Esophagus muscularis mucosa (tissue), 4 donors: ENCODE data around the gene SCAND1. TPM values are rescaled to one million over a fixed set of nuclear protein-coding genes. Genes with fewer than 3 reads are reported as not detected.

Experiments
- DNase-seq: peaks from one replicate; pipeline ENCODE4 v3.0.0-alpha.2; 2017; ENCODE audit errors: extremely low spot score
- H3K27ac ChIP-seq, 4 donors: fragments of 200-600 bp; sonication (generic); replicated peaks in 1 of 4; 1 replicate in 3 of 4; 2 replicates in 1 of 4; pipeline ENCODE4 v1.5.1; 2016 to 2019; ENCODE audit warnings: mild to moderate bottlenecking in 1 of 4
- H3K27me3 ChIP-seq, 4 donors: fragments of 200-600 bp; sonication (generic); one replicate each; pipeline versions ENCODE4 v1.5.1 to v1.6.0; 2016 to 2019
- H3K36me3 ChIP-seq, 4 donors: fragments of 200-600 bp; sonication (generic); one replicate each; pipeline ENCODE4 v1.5.1; 2016 to 2019
- H3K4me1 ChIP-seq, 4 donors: fragments of 200-600 bp; sonication (generic); one replicate each; pipeline ENCODE4 v1.5.1; 2016 to 2019
- H3K4me3 ChIP-seq, 4 donors: fragments of 200-600 bp; sonication (generic); 1 replicate in 2 of 4; 2 replicates in 2 of 4; pipeline ENCODE4 v1.5.1; 2016 to 2019; ENCODE audit warnings: mild to moderate bottlenecking in 4 of 4, moderate library complexity in 1 of 4
- H3K9me3 ChIP-seq, 4 donors: fragments of 200-600 bp; sonication (generic); 1 replicate in 3 of 4; 2 replicates in 1 of 4; pipeline ENCODE4 v1.5.1; 2016 to 2019
- EP300 ChIP-seq: sonication (generic); formaldehyde crosslinking; IDR thresholded peaks from one replicate; pipeline ENCODE4 v1.6.1; 2017; ENCODE audit warnings: antibody characterized with exemption
- POLR2A ChIP-seq: fragments of 450-650 bp; IDR thresholded peaks from one replicate; pipeline ENCODE4 v1.6.1; 2017; ENCODE audit warnings: antibody characterized with exemption, moderate library complexity, mild to moderate bottlenecking, low read depth
- POLR2AphosphoS5 ChIP-seq, 2 donors: sonication (generic); formaldehyde crosslinking; IDR thresholded peaks; one replicate each; pipeline ENCODE4 v1.6.1; 2017; ENCODE audit warnings: antibody characterized with exemption in 2 of 2
- WGBS: methylation state at CpG from one replicate; pipeline ENCODE4 v1.1.5; 2018; 5-methylcytosine and 5-hydroxymethylcytosine counted together
- intact Hi-C: fragments of 100-400 bp; cut with DNase I; formaldehyde crosslinking; loops from one replicate; pipeline ENCODE4 v1.15.1; 2023
- total RNA-seq, 4 donors: library from RNA; depleted of rRNA; stranded (reverse); fragments of >200 nt; gene quantifications; one replicate each; pipeline versions ENCODE4 v1.1.0 to v1.2.1, GENCODE V29; 2016
- TF ChIP-seq, protein P1 (sequence below), 3 experiments: fragments of 200-600 bp in 2 of 3; fragments of 450-650 bp in 1 of 3; sonication (generic) in 2 of 3; IDR thresholded peaks; one replicate each; pipeline ENCODE4 v1.5.1; 2017 to 2019; ENCODE audit warnings: antibody characterized with exemption in 3 of 3, mild to moderate bottlenecking in 2 of 3, moderate library complexity in 1 of 3

The SCAND1 gene
- total RNA-seq, 4 donors from 2014 or later = 79.7 to 138 (median 94.2) TPM

DNA sequence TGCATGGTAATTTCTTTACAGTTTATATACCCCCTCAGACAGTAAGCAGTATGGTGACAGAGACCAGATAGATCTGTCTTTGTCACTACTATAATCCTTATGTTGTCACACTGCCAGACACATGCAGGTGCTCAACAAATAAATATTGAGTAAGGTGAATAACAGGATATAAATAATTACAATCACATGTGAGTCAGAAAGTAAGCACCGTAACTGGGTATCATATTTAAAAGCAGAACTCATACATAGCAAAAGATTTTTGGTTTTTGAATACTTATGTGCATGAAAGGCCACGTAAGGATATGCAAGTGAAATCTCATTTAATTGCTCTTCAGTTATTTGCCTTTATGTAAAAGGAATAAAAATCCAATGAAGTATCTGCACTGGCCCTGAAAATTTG, 31.5 kb upstream of the SCAND1 start:
- intact Hi-C loops = no loop called here
- no peaks in the 10 kb centered on the region for H3K9me3 ChIP-seq
- no peaks in the 10 kb centered on the region for H3K36me3 ChIP-seq
- no peak for DNase-seq
- H3K27ac ChIP-seq = no peak overlapping the region
- TF ChIP-seq EP300 (no peak), POLR2AphosphoS5 (IDR thresholded peaks at IDR 0.05) (no peak), POLR2A (no peak)
- TF ChIP-seq, protein P1, sequence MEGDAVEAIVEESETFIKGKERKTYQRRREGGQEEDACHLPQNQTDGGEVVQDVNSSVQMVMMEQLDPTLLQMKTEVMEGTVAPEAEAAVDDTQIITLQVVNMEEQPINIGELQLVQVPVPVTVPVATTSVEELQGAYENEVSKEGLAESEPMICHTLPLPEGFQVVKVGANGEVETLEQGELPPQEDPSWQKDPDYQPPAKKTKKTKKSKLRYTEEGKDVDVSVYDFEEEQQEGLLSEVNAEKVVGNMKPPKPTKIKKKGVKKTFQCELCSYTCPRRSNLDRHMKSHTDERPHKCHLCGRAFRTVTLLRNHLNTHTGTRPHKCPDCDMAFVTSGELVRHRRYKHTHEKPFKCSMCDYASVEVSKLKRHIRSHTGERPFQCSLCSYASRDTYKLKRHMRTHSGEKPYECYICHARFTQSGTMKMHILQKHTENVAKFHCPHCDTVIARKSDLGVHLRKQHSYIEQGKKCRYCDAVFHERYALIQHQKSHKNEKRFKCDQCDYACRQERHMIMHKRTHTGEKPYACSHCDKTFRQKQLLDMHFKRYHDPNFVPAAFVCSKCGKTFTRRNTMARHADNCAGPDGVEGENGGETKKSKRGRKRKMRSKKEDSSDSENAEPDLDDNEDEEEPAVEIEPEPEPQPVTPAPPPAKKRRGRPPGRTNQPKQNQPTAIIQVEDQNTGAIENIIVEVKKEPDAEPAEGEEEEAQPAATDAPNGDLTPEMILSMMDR (IDR thresholded peaks at IDR 0.05) = no peak
- no peak overlapping the region for H3K4me3 ChIP-seq
- WGBS = 83% methylated on average over 2 of the region's 2 CpGs
- H3K27me3 ChIP-seq = no peaks in the 10 kb centered on the region
- no peaks in the 10 kb centered on the region for H3K4me1 ChIP-seq

- Histone ChIP-seq H3K9me3 (no peaks in the 10 kb centered on the region), H3K4me1 (no peaks in the 10 kb centered on the region), H3K36me3 (no peaks in the 10 kb centered on the region), H3K27me3 (no peaks in the 10 kb centered on the region), H3K4me3 (no peak overlapping the region), H3K27ac (no peak overlapping the region)
- no peak for DNase-seq
- intact Hi-C loops = no loop called here
- TF ChIP-seq POLR2AphosphoS5 (IDR thresholded peaks at IDR 0.05) (no peak), POLR2A (no peak), EP300 (no peak)
- TF ChIP-seq, protein P1 (IDR thresholded peaks at IDR 0.05) = no peak
- 77% methylated on average over 6 of the region's 6 CpGs for WGBS
Measured at GRCh38 chr20:35984382-35984781, 30.1 kb upstream of the SCAND1 start.

DNA sequence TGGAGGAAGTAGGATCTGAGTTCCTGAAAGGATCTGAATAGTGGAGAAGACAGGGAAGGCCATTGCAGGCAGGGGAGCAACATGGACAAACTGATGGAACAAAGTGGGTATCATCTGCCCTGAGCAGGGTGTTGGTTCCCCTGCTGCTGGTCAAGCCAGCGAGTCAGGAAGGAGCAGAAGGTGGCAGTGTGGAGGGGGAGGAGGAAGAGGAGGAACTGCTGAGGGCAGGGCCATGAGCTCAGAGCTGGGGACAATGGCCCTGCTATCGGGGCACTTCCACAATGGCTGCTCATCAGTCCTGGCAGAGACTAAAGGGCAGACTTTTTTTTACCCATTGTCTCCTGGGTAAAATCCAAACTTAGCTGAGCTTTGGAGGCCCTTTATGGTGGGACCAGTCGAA, 27.7 kb upstream of the SCAND1 start:
- intact Hi-C loops = no loop called here
- H3K4me3 ChIP-seq = no peak overlapping the region
- no peaks in the 10 kb centered on the region for H3K36me3 ChIP-seq
- no peak for DNase-seq
- H3K9me3 ChIP-seq = no peaks in the 10 kb centered on the region
- no peaks in the 10 kb centered on the region for H3K27me3 ChIP-seq
- no peaks in the 10 kb centered on the region for H3K4me1 ChIP-seq
- TF ChIP-seq EP300 (no peak), POLR2A (no peak), POLR2AphosphoS5 (IDR thresholded peaks at IDR 0.05) (no peak)
- TF ChIP-seq, protein P1 (IDR thresholded peaks at IDR 0.05) = no peak
- no peak overlapping the region for H3K27ac ChIP-seq
- 68% methylated on average over 3 of the region's 3 CpGs for WGBS

GRCh38 chr20:35979544-35979943, 25.2 kb upstream of the SCAND1 start:
- H3K4me3 ChIP-seq = no peak overlapping the region
- no peaks in the 10 kb centered on the region for H3K9me3 ChIP-seq
- no peak for TF ChIP-seq EP300
- TF ChIP-seq, protein P1 (IDR thresholded peaks at IDR 0.05) = no peak
- no peak for TF ChIP-seq POLR2A
- no peak for TF ChIP-seq POLR2AphosphoS5 (IDR thresholded peaks at IDR 0.05)
- H3K4me1 ChIP-seq = no peaks in the 10 kb centered on the region
- H3K27me3 ChIP-seq = no peaks in the 10 kb centered on the region
- H3K36me3 ChIP-seq = no peaks in the 10 kb centered on the region
- DNase-seq = no peak
- WGBS = 68% methylated on average over 5 of the region's 5 CpGs
- H3K27ac ChIP-seq = no peak overlapping the region
- intact Hi-C loops = no loop called here

DNA sequence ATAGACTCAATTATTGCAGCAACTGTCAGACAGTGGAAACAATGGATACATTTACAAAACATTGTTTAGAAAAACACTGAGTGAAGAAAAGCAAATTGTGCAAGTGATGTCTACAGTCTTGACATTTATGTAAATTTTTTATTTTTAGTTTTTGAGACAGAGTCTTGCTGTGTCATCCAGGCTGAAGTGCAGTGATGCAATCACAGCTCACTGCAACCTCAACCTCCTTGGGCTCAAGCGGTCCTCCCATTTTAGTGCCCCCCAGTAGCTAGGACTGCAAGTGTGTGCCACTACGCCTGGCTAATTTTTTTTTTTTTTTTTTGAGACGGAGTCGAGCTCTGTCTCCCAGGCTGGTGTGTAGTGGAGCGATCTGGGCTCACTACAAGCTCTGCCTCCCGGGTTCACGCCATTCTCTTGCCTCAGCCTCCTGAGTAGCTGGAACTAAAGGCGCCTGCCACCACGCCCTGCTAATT, 23.8 kb upstream of the SCAND1 start:
- Histone ChIP-seq H3K4me3 (no peak overlapping the region), H3K9me3 (no peaks in the 10 kb centered on the region), H3K36me3 (no peaks in the 10 kb centered on the region), H3K4me1 (no peaks in the 10 kb centered on the region), H3K27ac (no peak overlapping the region), H3K27me3 (no peaks in the 10 kb centered on the region)
- no peak for DNase-seq
- WGBS = 88% methylated on average over 9 of the region's 9 CpGs
- no peak for TF ChIP-seq POLR2AphosphoS5 (IDR thresholded peaks at IDR 0.05)
- no peak for TF ChIP-seq EP300
- TF ChIP-seq POLR2A = no peak
- TF ChIP-seq, protein P1 (IDR thresholded peaks at IDR 0.05) = no peak
- intact Hi-C loops = no loop called here
